HUES6 (cell line): ENCODE data around the gene ACBD3.
A peak's percentile ranks its signal among the peaks of the same experiment; 100 is the strongest.

Source experiments
- H3K27ac ChIP-seq: 2 replicates; pipeline ENCODE4 v1.7.0; 2013; ENCODE audit warnings: low read depth, mild to moderate bottlenecking, low read length, inconsistent platforms
- H3K27me3 ChIP-seq: 2 replicates; pipeline ENCODE4 v1.6.1; 2013; ENCODE audit warnings: low read length; ENCODE audit not compliant: control insufficient read depth, insufficient read depth
- H3K36me3 ChIP-seq: 2 replicates; pipeline ENCODE4 v1.6.1; 2013; ENCODE audit warnings: low read length; ENCODE audit not compliant: control insufficient read depth, insufficient read depth
- H3K4me1 ChIP-seq: 2 replicates; pipeline ENCODE4 v1.6.1; 2013; ENCODE audit warnings: low read length; ENCODE audit not compliant: control insufficient read depth, insufficient read depth
- H3K4me3 ChIP-seq: 2 replicates; pipeline ENCODE4 v1.5.1; 2013; ENCODE audit warnings: low read depth, low read length
- H3K9ac ChIP-seq: one replicate; pipeline ENCODE4 v1.6.1; 2013; ENCODE audit warnings: mild to moderate bottlenecking, low read length
- H3K9me3 ChIP-seq: 2 replicates; pipeline ENCODE4 v1.6.1; 2013; ENCODE audit warnings: low read depth, low read length; ENCODE audit not compliant: control insufficient read depth, insufficient read depth

The ACBD3 gene

GRCh38 chr1:226186124-226187018 lies at the start of gene ACBD3:
Gene ACBD3, minus strand, starts transcription at chr1:226186741. Its CDS starts 66 bp downstream, at chr1:226186675.
- Histone ChIP-seq H3K9me3 (no peaks in the 10 kb centered on the region), H3K27ac (peak within 1 kb of the TSS; percentile 43; the same call in 1 of the 2 replicates), H3K4me1 (peaks cover 9% of the 10 kb centered on the region)

GRCh38 chr1:226233806-226234205 lies 47.3 kb upstream of the ACBD3 start:
- H3K36me3 ChIP-seq = peaks cover 56% of the 10 kb centered on the region
- no peaks in the 10 kb centered on the region for H3K27me3 ChIP-seq
- no peak overlapping the region for H3K27ac ChIP-seq
- no peak overlapping the region for H3K4me3 ChIP-seq
- H3K9ac ChIP-seq = no peak overlapping the region
- no peaks in the 10 kb centered on the region for H3K4me1 ChIP-seq
- no peaks in the 10 kb centered on the region for H3K9me3 ChIP-seq

More at GRCh38 chr1:226186124-226187018, at the start of gene ACBD3:
- peaks cover 4% of the 10 kb centered on the region for H3K36me3 ChIP-seq
- peak within 1 kb of the TSS; percentile 94 for H3K9ac ChIP-seq
- H3K4me3 ChIP-seq = peak within 1 kb of the TSS; percentile 97
- H3K27me3 ChIP-seq = no peaks in the 10 kb centered on the region

- no peaks in the 10 kb centered on the region for H3K9me3 ChIP-seq
- no peaks in the 10 kb centered on the region for H3K4me1 ChIP-seq
- no peak overlapping the region for H3K27ac ChIP-seq
- H3K27me3 ChIP-seq = no peaks in the 10 kb centered on the region
- H3K9ac ChIP-seq = no peak overlapping the region
- no peak overlapping the region for H3K4me3 ChIP-seq
- H3K36me3 ChIP-seq = peaks cover 55% of the 10 kb centered on the region
These were observed 46.8 kb upstream of the ACBD3 start for GRCh38 chr1:226233293-226233692.

GRCh38 chr1:226226601-226227000 lies 40.1 kb upstream of the ACBD3 start:
- Histone ChIP-seq H3K4me3 (no peak overlapping the region; the same call in 1 of the 2 replicates), H3K9ac (no peak overlapping the region), H3K27me3 (0 out of 2 replicates have a peak, but pooled peaks cover 3% of the 10 kb centered on the region), H3K27ac (no peak overlapping the region), H3K9me3 (no peaks in the 10 kb centered on the region), H3K36me3 (peaks cover 37% of the 10 kb centered on the region), H3K4me1 (peaks cover 7% of the 10 kb centered on the region; the same call in 1 of the 2 replicates)

GRCh38 chr1:226223786-226224244 lies 37.3 kb upstream of the ACBD3 start:
- H3K4me3 ChIP-seq = peak overlapping the region; percentile 97
- H3K9ac ChIP-seq = peak overlapping the region; percentile 97
- 0 out of 2 replicates have a peak, but pooled peaks cover 3% of the 10 kb centered on the region for H3K27me3 ChIP-seq
- peaks cover 20% of the 10 kb centered on the region for H3K4me1 ChIP-seq
- H3K9me3 ChIP-seq = no peaks in the 10 kb centered on the region
- peak overlapping the region; percentile 86; the same call in 1 of the 2 replicates for H3K27ac ChIP-seq
- peaks cover 21% of the 10 kb centered on the region for H3K36me3 ChIP-seq

GRCh38 chr1:226223157-226223785 lies 36.7 kb upstream of the ACBD3 start, which contains the start of gene MIXL1:
Gene MIXL1, plus strand, starts transcription at chr1:226223664. Its CDS starts 18 bp downstream, at chr1:226223682.
- Histone ChIP-seq H3K4me3 (peak within 1 kb of the TSS; percentile 97), H3K36me3 (peaks cover 19% of the 10 kb centered on the region), H3K4me1 (peaks cover 20% of the 10 kb centered on the region), H3K27me3 (0 out of 2 replicates have a peak, but pooled peaks cover 3% of the 10 kb centered on the region), H3K9me3 (no peaks in the 10 kb centered on the region), H3K9ac (peak within 1 kb of the TSS; percentile 97), H3K27ac (peak within 1 kb of the TSS; percentile 86; the same call in 1 of the 2 replicates)

- H3K9me3 ChIP-seq = no peaks in the 10 kb centered on the region
- 0 out of 2 replicates have a peak, but pooled peaks cover 3% of the 10 kb centered on the region for H3K27me3 ChIP-seq
- H3K36me3 ChIP-seq = peaks cover 19% of the 10 kb centered on the region
- H3K4me3 ChIP-seq = peak overlapping the region; percentile 97; the same call in 1 of the 2 replicates
- peak overlapping the region; percentile 97 for H3K9ac ChIP-seq
- peaks cover 20% of the 10 kb centered on the region for H3K4me1 ChIP-seq
- H3K27ac ChIP-seq = no peak overlapping the region; the same call in 1 of the 2 replicates
These were observed 36.1 kb upstream of the ACBD3 start for GRCh38 chr1:226222686-226223085.

GRCh38 chr1:226220473-226221189 lies 34.1 kb upstream of the ACBD3 start:
- H3K27ac ChIP-seq = peak overlapping the region; percentile 20; the same call in 1 of the 2 replicates
- peaks cover 39% of the 10 kb centered on the region for H3K4me1 ChIP-seq
- no peaks in the 10 kb centered on the region for H3K9me3 ChIP-seq
- H3K9ac ChIP-seq = peak overlapping the region; percentile 45
- H3K4me3 ChIP-seq = no peak overlapping the region; the same call in 1 of the 2 replicates
- peaks cover 7% of the 10 kb centered on the region; the same call in 1 of the 2 replicates for H3K36me3 ChIP-seq
- 0 out of 2 replicates have a peak, but pooled peaks cover 3% of the 10 kb centered on the region for H3K27me3 ChIP-seq

GRCh38 chr1:226217273-226217672 lies 30.7 kb upstream of the ACBD3 start:
- H3K4me3 ChIP-seq = no peak overlapping the region
- H3K4me1 ChIP-seq = peaks cover 60% of the 10 kb centered on the region
- H3K9ac ChIP-seq = peak overlapping the region; percentile 34
- no peaks in the 10 kb centered on the region for H3K27me3 ChIP-seq
- H3K27ac ChIP-seq = no peak overlapping the region
- H3K9me3 ChIP-seq = no peaks in the 10 kb centered on the region
- H3K36me3 ChIP-seq = no peaks in the 10 kb centered on the region

GRCh38 chr1:226216056-226216455 lies 29.5 kb upstream of the ACBD3 start:
- Histone ChIP-seq H3K27ac (peak overlapping the region; percentile 63; the same call in 1 of the 2 replicates), H3K36me3 (no peaks in the 10 kb centered on the region), H3K4me1 (peaks cover 61% of the 10 kb centered on the region), H3K9ac (peak overlapping the region; percentile 14), H3K9me3 (no peaks in the 10 kb centered on the region), H3K27me3 (no peaks in the 10 kb centered on the region), H3K4me3 (no peak overlapping the region; the same call in 1 of the 2 replicates)
